ENCODE data around the gene EHF. TPM values are rescaled to one million over a fixed set of nuclear protein-coding genes. Genes with fewer than 3 reads are reported as not detected.

The EHF gene
- total RNA-seq, 2 experiments from 2014 or later = not detected

GRCh38 chr11:34626393-34626792, 5.5 kb downstream of the EHF start:
- CTCF ChIA-PET = no interaction called here

GRCh38 chr11:34627197-34627596, 6.3 kb downstream of the EHF start:
- POLR2A ChIA-PET = no interaction called here
- Mint-ChIP-seq H3K36me3 (ENCODE audit: low read depth) (no peaks in the 10 kb centered on the region), H3K27ac (no peak overlapping the region), H3K27me3 (peaks cover 31% of the 10 kb centered on the region), H3K4me1 (ENCODE audit: low read depth) (peaks cover 4% of the 10 kb centered on the region), H3K4me3 (no peak overlapping the region), H3K9me3 (no peaks in the 10 kb centered on the region)
- CTCF ChIA-PET = no interaction called here
- intact Hi-C loops (cut with micrococcal nuclease) = no loop called here
- ATAC-seq = no peak
- no peak for TF ChIP-seq CTCF (IDR thresholded peaks at IDR 0.05)
- no peak for DNase-seq

More at GRCh38 chr11:34626393-34626792, 5.5 kb downstream of the EHF start:
- no peak for DNase-seq
- Mint-ChIP-seq H3K4me3 (no peak overlapping the region), H3K9me3 (no peaks in the 10 kb centered on the region), H3K27me3 (peaks cover 34% of the 10 kb centered on the region), H3K27ac (no peak overlapping the region), H3K4me1 (ENCODE audit: low read depth) (peaks cover 4% of the 10 kb centered on the region), H3K36me3 (ENCODE audit: low read depth) (no peaks in the 10 kb centered on the region)
- ATAC-seq = no peak
- intact Hi-C loops (cut with micrococcal nuclease) = no loop called here
- POLR2A ChIA-PET = no interaction called here
- no peak for TF ChIP-seq CTCF (IDR thresholded peaks at IDR 0.05)

- ATAC-seq (no peak), DNase-seq (no peak)
- Mint-ChIP-seq H3K27ac (no peak overlapping the region), H3K4me3 (no peak overlapping the region), H3K9me3 (no peaks in the 10 kb centered on the region), H3K36me3 (ENCODE audit: low read depth) (no peaks in the 10 kb centered on the region), H3K4me1 (ENCODE audit: low read depth) (peaks cover 11% of the 10 kb centered on the region), H3K27me3 (peaks cover 31% of the 10 kb centered on the region)
- intact Hi-C loops (cut with micrococcal nuclease) = no loop called here
- POLR2A ChIA-PET = no interaction called here
- CTCF ChIA-PET = no interaction called here
- no peak for TF ChIP-seq CTCF (IDR thresholded peaks at IDR 0.05)
Observed at GRCh38 chr11:34629711-34630110, 8.8 kb downstream of the EHF start.

GRCh38 chr11:34630544-34630943, 9.7 kb downstream of the EHF start:
- ATAC-seq (no peak), DNase-seq (no peak)
- H3K9me3 Mint-ChIP-seq = no peaks in the 10 kb centered on the region
- peaks cover 31% of the 10 kb centered on the region for H3K27me3 Mint-ChIP-seq
- intact Hi-C loops (cut with micrococcal nuclease) = no loop called here
- no peak for TF ChIP-seq CTCF (IDR thresholded peaks at IDR 0.05)
- H3K4me3 Mint-ChIP-seq = no peak overlapping the region
- no peaks in the 10 kb centered on the region for H3K36me3 Mint-ChIP-seq (ENCODE audit: low read depth)
- peaks cover 11% of the 10 kb centered on the region for H3K4me1 Mint-ChIP-seq (ENCODE audit: low read depth)
- ChIA-PET CTCF (no interaction called here), POLR2A (no interaction called here)
- no peak overlapping the region for H3K27ac Mint-ChIP-seq

DNA sequence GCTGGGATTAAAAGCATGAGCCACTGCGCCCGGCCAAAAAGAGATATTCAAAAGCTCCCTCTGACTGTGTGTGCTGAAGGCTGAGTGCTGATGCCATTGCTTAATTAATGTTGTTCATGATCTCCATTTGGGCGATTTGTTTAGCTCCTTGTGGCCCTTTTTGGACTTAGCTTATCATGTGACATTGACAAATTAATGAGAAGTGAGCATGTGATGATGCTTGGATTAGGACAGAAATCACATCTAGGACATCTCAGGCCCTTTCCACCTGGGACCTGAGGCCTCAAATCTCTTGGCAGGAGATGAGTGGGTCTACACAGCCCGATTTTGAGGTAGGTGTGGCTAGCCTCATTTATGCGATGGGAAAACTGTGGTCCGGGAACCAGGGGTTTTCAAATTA, 10.4 kb downstream of the EHF start:
- no peak overlapping the region for H3K4me3 Mint-ChIP-seq
- peaks cover 27% of the 10 kb centered on the region for H3K27me3 Mint-ChIP-seq
- H3K9me3 Mint-ChIP-seq = no peaks in the 10 kb centered on the region

More for the DNA sequence above, 10.4 kb downstream of the EHF start:
- H3K27ac Mint-ChIP-seq = no peak overlapping the region
- intact Hi-C loops (cut with micrococcal nuclease) = no loop called here
- ChIA-PET CTCF (no interaction called here), POLR2A (no interaction called here)
- DNase-seq = no peak
- H3K4me1 Mint-ChIP-seq (ENCODE audit: low read depth) = peaks cover 11% of the 10 kb centered on the region
- ATAC-seq = no peak
- TF ChIP-seq CTCF (IDR thresholded peaks at IDR 0.05) = no peak
- no peaks in the 10 kb centered on the region for H3K36me3 Mint-ChIP-seq (ENCODE audit: low read depth)

Measured in activated CD8-positive, alpha-beta T cell treated with anti-CD3 and anti-CD28 coated beads for 36 hours (primary cell).